A172 (cell line): ENCODE measurements around the gene SLC35A3. TPM values are rescaled to one million over a fixed set of nuclear protein-coding genes. Genes with fewer than 3 reads are reported as not detected.
A peak's percentile ranks its signal among the peaks of the same experiment; 100 is the strongest.
"Not testable (repeated sequence)": the region's sequence is repeated elsewhere in the genome, so short reads cannot be mapped to it uniquely, and the experiment has no call there.

Experiments
- DNase-seq: peaks from one replicate; pipeline ENCODE4 v3.0.0-alpha.2; 2015; ENCODE audit warnings: low spot score
- total RNA-seq: library from RNA; depleted of rRNA; stranded (reverse); fragments of >200 nt; shearing (Covaris generic); gene quantifications from 2 replicates; pipeline ENCODE4 v1.2.3, GENCODE V29; 2014

Gene SLC35A3
- total RNA-seq, 1 experiment from 2014 or later, result 41.6 TPM

GRCh38 chr1:100035214-100035613 is 65.4 kb downstream of the SLC35A3 start:
- no peak for DNase-seq

- no peak for DNase-seq
Measured at GRCh38 chr1:100036718-100037655, 67.2 kb downstream of the SLC35A3 start.

DNA sequence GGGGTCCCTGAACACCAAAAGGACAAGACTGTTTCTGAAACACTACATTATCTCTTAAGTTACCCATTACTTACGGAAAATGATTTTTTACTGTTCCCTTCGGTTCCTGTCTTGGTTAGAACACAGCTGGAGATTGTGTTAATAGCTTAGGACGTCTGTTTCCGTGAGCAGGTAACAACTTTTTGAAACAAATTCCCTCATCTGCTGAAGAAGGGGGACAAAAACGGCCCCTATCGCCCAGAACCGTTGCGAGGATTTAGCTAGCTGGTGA is 67.8 kb downstream of the SLC35A3 start:
- DNase-seq, result no peak

GRCh38 chr1:100037927-100038659 is 68.3 kb downstream of the SLC35A3 start:
- peak; percentile 64 for DNase-seq

- peak; percentile 17 for DNase-seq
Measured at GRCh38 chr1:100038660-100039287, 69.0 kb downstream of the SLC35A3 start.

DNA sequence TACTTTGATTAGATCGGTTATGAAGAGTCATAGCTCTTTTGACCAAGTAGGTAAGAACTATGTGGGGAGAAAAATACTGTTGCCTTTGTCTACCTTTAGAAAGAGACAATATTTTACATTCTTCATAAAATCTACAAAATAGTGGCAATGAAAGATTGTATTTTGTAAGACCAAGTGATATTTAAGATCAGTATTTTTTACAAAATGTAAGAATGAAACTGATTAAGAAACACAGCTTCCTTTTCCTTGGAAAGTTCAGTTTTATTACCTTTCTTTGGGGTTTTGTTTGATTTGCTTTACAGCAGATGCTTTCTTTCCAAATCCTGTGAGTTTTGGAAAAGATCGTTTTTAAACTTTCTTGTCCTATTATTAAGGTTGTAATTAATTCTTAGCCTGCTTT is 69.8 kb downstream of the SLC35A3 start:
- DNase-seq, result no peak

DNA sequence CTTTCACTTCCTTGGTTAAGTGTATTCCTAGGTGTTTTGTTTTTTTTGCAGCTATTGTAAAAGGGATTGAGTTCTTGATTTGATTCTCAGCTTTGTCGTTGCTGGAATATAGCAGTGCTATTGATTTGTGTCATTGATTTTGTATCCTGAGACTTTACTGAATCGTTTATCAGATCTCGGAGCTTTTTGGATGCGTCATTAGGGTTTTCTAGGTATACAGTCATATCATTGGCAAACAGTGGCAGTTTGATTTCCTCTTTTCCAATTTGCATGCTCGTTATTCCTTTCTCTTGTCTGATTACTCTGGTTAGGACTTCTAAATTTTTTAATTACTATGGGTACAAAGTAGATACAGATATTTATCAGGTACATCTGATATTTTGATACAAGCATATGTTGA is 75.4 kb downstream of the SLC35A3 start:
- no peak for DNase-seq

GRCh38 chr1:100047235-100047708 is 77.5 kb downstream of the SLC35A3 start:
- DNase-seq, result not testable (repeated sequence)

- DNase-seq, result no peak
Measured at GRCh38 chr1:100050139-100050538, 80.3 kb downstream of the SLC35A3 start.

GRCh38 chr1:100051401-100051800 is 81.6 kb downstream of the SLC35A3 start:
- DNase-seq, result no peak

- no peak for DNase-seq
Measured at GRCh38 chr1:100051893-100052292, 82.1 kb downstream of the SLC35A3 start.

DNA sequence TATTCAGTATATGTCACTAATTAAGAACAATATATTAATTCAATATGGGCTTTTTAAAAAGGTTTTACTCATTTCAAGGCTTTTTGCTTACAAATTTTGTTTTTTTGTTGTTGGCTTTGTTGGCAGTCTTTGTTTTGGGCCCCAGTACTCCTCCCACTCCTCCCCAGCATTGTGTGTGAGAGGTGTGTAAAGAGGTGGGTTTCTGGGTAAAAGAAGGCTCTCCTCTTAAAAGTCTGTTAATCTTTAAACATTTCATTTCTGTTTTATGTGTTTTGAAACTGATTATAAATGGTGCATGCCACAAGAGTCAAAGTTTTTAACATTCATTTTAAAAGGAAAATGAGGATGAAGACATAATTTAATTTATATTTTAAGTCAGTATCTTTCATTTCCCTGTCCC is 83.3 kb downstream of the SLC35A3 start:
- DNase-seq, result no peak

DNA sequence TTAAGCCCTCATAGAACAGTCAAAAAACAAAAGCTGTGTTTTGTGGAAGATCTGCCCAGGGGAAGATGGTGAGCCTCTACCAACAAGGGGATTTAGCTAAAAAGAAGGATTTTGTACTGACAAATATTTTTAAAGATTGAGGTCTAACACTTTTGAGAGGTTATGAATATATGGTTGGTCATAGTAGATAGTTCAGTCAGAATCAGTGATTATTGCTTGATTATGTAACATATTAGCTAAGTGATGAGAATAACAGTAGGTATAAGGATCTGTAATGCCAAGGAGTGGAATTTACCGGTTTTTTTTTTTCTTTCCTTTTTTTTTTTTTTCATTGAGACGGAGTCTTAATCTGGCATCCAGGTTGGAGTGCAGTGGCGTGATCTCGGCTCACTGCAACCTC is 83.9 kb downstream of the SLC35A3 start:
- DNase-seq, result no peak

DNA sequence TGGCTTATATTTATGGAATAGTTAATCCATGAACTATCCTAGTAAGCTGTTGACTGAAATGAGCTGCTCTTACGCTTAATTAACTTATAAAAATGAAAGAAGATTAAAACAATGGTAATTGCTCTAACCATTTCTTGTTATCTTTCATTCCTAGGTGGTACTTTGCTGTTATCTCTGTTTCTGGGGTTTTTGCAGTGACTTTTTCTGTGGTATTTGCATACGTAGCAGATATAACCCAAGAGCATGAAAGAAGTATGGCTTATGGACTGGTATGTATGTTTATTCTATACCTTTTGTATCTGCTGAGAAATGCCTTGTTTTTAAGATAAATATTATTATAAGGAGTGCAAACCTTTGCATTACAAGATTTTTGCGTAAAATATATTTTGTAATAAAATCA is 91.9 kb downstream of the SLC35A3 start:
- no peak for DNase-seq

DNA sequence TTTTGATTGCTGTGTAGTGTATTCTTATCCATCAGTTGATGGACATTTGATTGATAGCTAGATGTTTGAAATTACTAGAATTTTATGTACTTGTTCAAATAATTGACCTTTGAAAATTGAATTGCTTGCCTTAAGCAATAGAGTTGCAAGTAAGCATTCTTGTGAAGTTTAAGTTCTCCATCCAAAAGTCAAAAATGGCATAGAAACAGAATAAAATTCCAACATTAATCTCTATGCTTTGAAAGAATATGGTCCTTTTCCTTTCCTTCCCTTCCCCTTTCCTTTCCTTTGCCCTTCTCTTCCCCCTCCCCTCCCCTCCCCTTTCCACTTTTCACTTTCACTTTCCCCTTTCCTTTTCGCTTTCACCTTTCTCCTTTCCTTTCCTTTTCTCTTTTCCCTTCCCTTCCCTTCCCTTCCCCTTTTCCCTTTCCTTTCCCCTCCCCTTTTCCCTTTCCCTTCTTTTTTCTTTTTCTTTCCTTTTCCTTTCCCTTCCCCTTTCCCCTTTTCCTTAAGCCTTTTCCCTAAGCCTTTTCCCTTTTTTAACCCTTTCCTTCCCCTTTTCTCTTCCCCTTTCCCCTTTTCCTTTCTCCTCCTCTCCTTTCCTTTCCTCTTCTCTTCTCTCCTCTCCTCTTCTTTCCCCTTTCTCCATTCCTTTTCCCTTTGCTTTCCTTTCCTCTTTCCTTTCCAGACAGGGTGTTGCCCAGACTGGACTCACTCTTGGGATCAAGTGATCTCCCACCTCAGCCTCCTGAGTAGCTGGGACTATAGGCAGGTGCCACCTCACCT is 95.6 kb downstream of the SLC35A3 start:
- DNase-seq, result no peak

GRCh38 chr1:100065969-100066227 is 96.1 kb downstream of the SLC35A3 start:
- no peak for DNase-seq

DNA sequence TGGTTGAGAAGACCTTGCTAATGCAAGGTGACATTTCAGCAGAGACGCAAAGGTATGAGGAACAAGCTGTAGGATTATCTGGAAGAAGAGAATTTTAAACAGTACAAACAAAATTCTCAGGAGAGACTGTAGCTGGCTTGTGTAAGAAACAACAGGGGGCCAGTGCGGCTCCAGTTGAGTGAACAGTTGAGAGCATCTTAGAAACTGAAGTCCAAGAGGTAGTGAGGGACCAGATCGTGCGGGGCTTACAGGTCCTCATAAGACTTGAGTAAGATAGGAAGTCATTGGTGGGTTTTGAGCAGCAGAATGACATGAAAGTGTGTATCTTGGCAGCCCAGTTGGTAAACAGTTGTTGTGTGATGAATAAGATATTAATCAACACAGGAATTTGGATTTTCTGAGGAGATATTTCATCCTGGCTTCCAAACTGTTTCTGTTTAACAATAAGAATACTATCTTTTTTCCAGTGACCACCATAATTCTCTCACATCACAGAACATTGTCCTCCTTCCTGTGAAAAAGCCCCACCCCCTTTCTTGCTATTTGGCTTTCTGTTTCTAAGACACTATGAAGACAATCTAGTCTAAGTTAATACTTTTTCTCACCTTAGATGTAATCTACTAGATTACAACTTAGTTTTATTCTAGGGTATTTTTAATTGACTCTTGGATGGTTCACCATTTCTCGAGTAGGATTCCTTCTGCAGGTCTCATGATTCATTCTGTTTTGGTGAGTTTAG is 100.6 kb downstream of the SLC35A3 start:
- DNase-seq, result no peak

GRCh38 chr1:100073531-100073930 is 103.7 kb downstream of the SLC35A3 start:
- DNase-seq, result no peak

- DNase-seq, result no peak
Measured at GRCh38 chr1:100074604-100075395, 105.0 kb downstream of the SLC35A3 start.

DNA sequence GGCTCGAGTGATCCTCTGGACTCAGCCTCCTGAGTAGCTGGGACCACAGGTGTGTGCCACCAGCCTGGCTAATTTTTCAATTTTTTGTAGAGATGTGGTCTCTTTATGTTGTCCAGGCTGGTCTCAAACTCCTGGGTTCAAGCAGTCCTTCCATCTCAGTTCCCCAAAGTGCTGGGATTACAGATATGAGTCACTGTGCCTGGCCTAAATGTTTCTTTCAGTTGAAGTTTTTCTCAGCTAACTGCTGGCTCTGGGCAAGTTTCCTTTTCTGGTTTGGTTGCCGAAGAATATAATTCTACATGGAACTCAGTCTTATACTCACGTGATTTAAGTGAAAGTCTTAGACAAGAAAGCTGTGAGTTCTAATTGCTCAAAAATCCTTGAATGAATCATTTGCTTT is 106.0 kb downstream of the SLC35A3 start:
- no peak for DNase-seq

GRCh38 chr1:100076319-100076718 is 106.5 kb downstream of the SLC35A3 start:
- DNase-seq, result no peak
